Measurements from ENCODE around the gene SPAG9.

DNA sequence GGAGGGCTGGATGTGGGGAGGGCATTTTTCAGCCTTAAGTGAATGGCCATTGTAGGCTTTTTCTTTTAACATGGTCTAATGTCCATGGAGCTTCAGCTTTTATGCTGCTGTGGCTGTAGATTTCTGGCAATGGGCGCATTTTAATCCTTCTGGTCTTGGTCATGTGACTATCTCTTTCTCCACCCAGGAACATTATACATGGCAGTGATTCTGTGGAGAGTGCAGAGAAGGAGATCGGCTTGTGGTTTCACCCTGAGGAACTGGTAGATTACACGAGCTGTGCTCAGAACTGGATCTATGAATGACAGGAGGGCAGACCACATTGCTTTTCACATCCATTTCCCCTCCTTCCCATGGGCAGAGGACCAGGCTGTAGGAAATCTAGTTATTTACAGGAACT, 40.9 kb upstream of the SPAG9 start:
- TF ChIP-seq POLR2A (IDR thresholded peaks at IDR 0.05; ENCODE audit: low read depth, low read length) (no peak), TAF1 (IDR thresholded peaks at IDR 0.05; ENCODE audit: borderline replicate concordance, low read depth, low read length) (no peak)

Data from GM12892 (cell line).